ENCODE data around the gene IQSEC1. TPM values are rescaled to one million over a fixed set of nuclear protein-coding genes. Genes with fewer than 3 reads are reported as not detected.

IQSEC1 gene
- total and polyA plus RNA-seq, 2 experiments from 2014 or later, result 21.2 to 24.7 TPM

- Histone ChIP-seq H2AFZ (no peak overlapping the region), H3K9me3 (ENCODE audit: low read depth) (no peaks in the 10 kb centered on the region), H3K4me3 (no peak overlapping the region), H4K20me1 (ENCODE audit: insufficient read depth, poor library complexity, severe bottlenecking) (no peaks in the 10 kb centered on the region), H3K27ac (no peak overlapping the region), H3K4me2 (no peak overlapping the region), H3K36me3 (replicated peaks; ENCODE audit: insufficient read depth, low read depth) (no peaks in the 10 kb centered on the region), H3K79me2 (no peaks in the 10 kb centered on the region), H3K27me3 (peaks cover 29% of the 10 kb centered on the region), H3K4me1 (ENCODE audit: insufficient read depth) (no peaks in the 10 kb centered on the region), H3K9me2 (replicated peaks; ENCODE audit: insufficient read depth) (no peaks in the 10 kb centered on the region)
- DNase-seq (ENCODE audit: low spot score), result no peak
- no peak for TF ChIP-seq EZH2 (IDR thresholded peaks at IDR 0.05; ENCODE audit: borderline replicate concordance)
- TF ChIP-seq EZH2phosphoT487 (IDR thresholded peaks at IDR 0.05; ENCODE audit: low read depth, severe bottlenecking, unreplicated experiment), result no peak
- no peak for TF ChIP-seq CTCF (IDR thresholded peaks at IDR 0.05; ENCODE audit: poor library complexity)
- 98% methylated on average over 4 of the region's 4 CpGs for WGBS (ENCODE audit: low lambda C conversion rate, missing lambda C conversion rate)
Measured at GRCh38 chr3:13069495-13069894, 3.7 kb downstream of the IQSEC1 start.

- H4K20me1 ChIP-seq (ENCODE audit: insufficient read depth, poor library complexity, severe bottlenecking), result no peaks in the 10 kb centered on the region
- H3K4me3 ChIP-seq, result no peak overlapping the region
- H3K4me1 ChIP-seq (ENCODE audit: insufficient read depth), result no peaks in the 10 kb centered on the region
- TF ChIP-seq CTCF (IDR thresholded peaks at IDR 0.05; ENCODE audit: poor library complexity), result no peak
- no peak for TF ChIP-seq EZH2 (IDR thresholded peaks at IDR 0.05; ENCODE audit: borderline replicate concordance)
- no peak for TF ChIP-seq EZH2phosphoT487 (IDR thresholded peaks at IDR 0.05; ENCODE audit: low read depth, severe bottlenecking, unreplicated experiment)
- no peaks in the 10 kb centered on the region for H3K79me2 ChIP-seq
- no peak overlapping the region for H3K4me2 ChIP-seq
- DNase-seq (ENCODE audit: low spot score), result no peak
- H2AFZ ChIP-seq, result no peak overlapping the region
- H3K27me3 ChIP-seq, result peaks cover 18% of the 10 kb centered on the region
- H3K9me3 ChIP-seq (ENCODE audit: low read depth), result no peaks in the 10 kb centered on the region
- no peak overlapping the region for H3K27ac ChIP-seq
- no peaks in the 10 kb centered on the region for H3K36me3 ChIP-seq (replicated peaks; ENCODE audit: insufficient read depth, low read depth)
- H3K9me2 ChIP-seq (replicated peaks; ENCODE audit: insufficient read depth), result no peaks in the 10 kb centered on the region
- 92% methylated on average over 4 of the region's 4 CpGs for WGBS (ENCODE audit: low lambda C conversion rate, missing lambda C conversion rate)
Measured at GRCh38 chr3:13068269-13069010, 4.8 kb downstream of the IQSEC1 start.

GRCh38 chr3:13067778-13068177 lies 5.5 kb downstream of the IQSEC1 start:
- Histone ChIP-seq H3K36me3 (replicated peaks; ENCODE audit: insufficient read depth, low read depth) (no peaks in the 10 kb centered on the region), H4K20me1 (ENCODE audit: insufficient read depth, poor library complexity, severe bottlenecking) (no peaks in the 10 kb centered on the region), H3K9me2 (replicated peaks; ENCODE audit: insufficient read depth) (no peaks in the 10 kb centered on the region), H3K27me3 (peaks cover 12% of the 10 kb centered on the region), H3K79me2 (no peaks in the 10 kb centered on the region), H3K4me3 (no peak overlapping the region), H3K9me3 (ENCODE audit: low read depth) (no peaks in the 10 kb centered on the region), H3K27ac (no peak overlapping the region), H3K4me1 (ENCODE audit: insufficient read depth) (no peaks in the 10 kb centered on the region), H2AFZ (no peak overlapping the region), H3K4me2 (no peak overlapping the region)
- WGBS (ENCODE audit: low lambda C conversion rate, missing lambda C conversion rate), result 94% methylated on average over 3 of the region's 4 CpGs
- no peak for TF ChIP-seq CTCF (IDR thresholded peaks at IDR 0.05; ENCODE audit: poor library complexity)
- TF ChIP-seq EZH2phosphoT487 (IDR thresholded peaks at IDR 0.05; ENCODE audit: low read depth, severe bottlenecking, unreplicated experiment), result no peak
- no peak for DNase-seq (ENCODE audit: low spot score)

All from hepatocyte (in vitro differentiated cells).